ENCODE data around the gene NFATC2.

- no peak for TF ChIP-seq CTCF (IDR thresholded peaks at IDR 0.05; ENCODE audit: low read depth, low read length)
- no peak for TF ChIP-seq EZH2phosphoT487 (IDR thresholded peaks at IDR 0.05; ENCODE audit: low read depth)
These were observed 15.8 kb downstream of the NFATC2 start for GRCh38 chr20:51526754-51527153.

Data from OCI-LY3 (cell line).